H9 (cell line): Measurements from ENCODE around the gene C14orf132. TPM values are rescaled to one million over a fixed set of nuclear protein-coding genes. Genes with fewer than 3 reads are reported as not detected.

Source experiments
- DNase-seq: peaks from one replicate; pipeline ENCODE4 v3.0.0-alpha.2; 2017
- H2AFZ ChIP-seq: one replicate; pipeline ENCODE4 v1.6.1; 2013; ENCODE audit warnings: mild to moderate bottlenecking, low read length, control low read depth, moderate library complexity
- H2AK5ac ChIP-seq: 2 replicates; pipeline ENCODE4 v1.6.1; 2013; ENCODE audit warnings: low read length, control low read depth, mixed read lengths; ENCODE audit not compliant: insufficient read length
- H2BK120ac ChIP-seq: one replicate; pipeline ENCODE4 v1.6.1; 2013; ENCODE audit warnings: low read depth, mild to moderate bottlenecking, low read length, control low read depth, inconsistent platforms; ENCODE audit not compliant: poor library complexity, severe bottlenecking
- H2BK12ac ChIP-seq: 2 replicates; pipeline ENCODE4 v1.6.1; 2013; ENCODE audit warnings: low read length, control low read depth, mixed read lengths, low read depth; ENCODE audit not compliant: insufficient read length
- H2BK15ac ChIP-seq: 2 replicates; pipeline ENCODE4 v1.6.1; 2013; ENCODE audit warnings: low read depth, low read length, control low read depth
- H2BK20ac ChIP-seq: one replicate; pipeline ENCODE4 v1.6.1; 2013; ENCODE audit warnings: low read depth, mild to moderate bottlenecking, low read length, control low read depth, inconsistent platforms; ENCODE audit not compliant: poor library complexity, severe bottlenecking
- H2BK5ac ChIP-seq: 2 replicates; pipeline ENCODE4 v1.6.1; 2013; ENCODE audit warnings: low read length, control low read depth, mixed read lengths; ENCODE audit not compliant: insufficient read length
- H3K14ac ChIP-seq: 2 replicates; pipeline ENCODE4 v1.6.1; 2013; ENCODE audit warnings: low read length, control low read depth; ENCODE audit not compliant: insufficient read depth
- H3K18ac ChIP-seq: 2 replicates; pipeline ENCODE4 v1.6.1; 2013; ENCODE audit warnings: low read depth, mild to moderate bottlenecking, mixed read lengths, low read length, control low read depth; ENCODE audit not compliant: insufficient read length
- H3K23ac ChIP-seq: 2 replicates; pipeline ENCODE4 v1.6.1; 2013; ENCODE audit warnings: low read length, control low read depth, mixed read lengths, low read depth; ENCODE audit not compliant: insufficient read length
- H3K23me2 ChIP-seq: 2 replicates; pipeline ENCODE4 v1.6.1; 2013; ENCODE audit warnings: low read depth, mild to moderate bottlenecking, mixed read lengths, low read length, control low read depth; ENCODE audit not compliant: insufficient read length, poor library complexity, severe bottlenecking
- H3K27ac ChIP-seq: 2 replicates; pipeline ENCODE4 v1.5.1; 2013; ENCODE audit warnings: low read length, control low read depth, mixed read lengths, low read depth; ENCODE audit not compliant: insufficient read length
- H3K27me3 ChIP-seq: 2 replicates; pipeline ENCODE4 v1.6.1; 2013; ENCODE audit warnings: low read length, control low read depth, inconsistent platforms; ENCODE audit not compliant: insufficient read depth
- H3K4ac ChIP-seq: 2 replicates; pipeline ENCODE4 v1.6.1; 2013; ENCODE audit warnings: low read depth, mild to moderate bottlenecking, control low read depth, inconsistent platforms, low read length, moderate library complexity
- H3K4me1 ChIP-seq: 2 replicates; pipeline ENCODE4 v1.6.1; 2013; ENCODE audit warnings: low read length, control low read depth, inconsistent platforms; ENCODE audit not compliant: insufficient read depth
- H3K4me2 ChIP-seq: 2 replicates; pipeline ENCODE4 v1.6.1; 2013; ENCODE audit warnings: low read length, control low read depth, mixed read lengths; ENCODE audit not compliant: insufficient read length, insufficient read depth
- H3K56ac ChIP-seq: 2 replicates; pipeline ENCODE4 v1.6.1; 2013; ENCODE audit warnings: low read depth, mild to moderate bottlenecking, mixed read lengths, low read length, control low read depth; ENCODE audit not compliant: insufficient read length
- H3K79me1 ChIP-seq: 2 replicates; pipeline ENCODE4 v1.6.1; 2013; ENCODE audit warnings: low read depth, mild to moderate bottlenecking, moderate library complexity, low read length, control low read depth, inconsistent platforms; ENCODE audit not compliant: insufficient read depth, poor library complexity, severe bottlenecking
- H3K79me2 ChIP-seq: 2 replicates; pipeline ENCODE4 v1.6.1; 2013; ENCODE audit warnings: low read length, control low read depth, inconsistent platforms; ENCODE audit not compliant: insufficient read depth
- H3K9ac ChIP-seq: 2 replicates; pipeline ENCODE4 v1.6.1; 2013; ENCODE audit warnings: low read length, control low read depth, mixed read lengths; ENCODE audit not compliant: insufficient read length; ENCODE audit errors: extremely low read depth
- H3K9me3 ChIP-seq: one replicate; pipeline ENCODE4 v1.6.1; 2013; ENCODE audit warnings: low read depth, low read length, inconsistent platforms; ENCODE audit not compliant: control insufficient read depth
- H3T11ph ChIP-seq: one replicate; pipeline ENCODE4 v1.6.1; 2013; ENCODE audit warnings: mild to moderate bottlenecking, low read length, control low read depth, inconsistent platforms
- H4K20me1 ChIP-seq: one replicate; pipeline ENCODE4 v1.6.1; 2013; ENCODE audit not compliant: control insufficient read depth, insufficient read length, insufficient read depth
- H4K5ac ChIP-seq: 2 replicates; pipeline ENCODE4 v1.6.1; 2013; ENCODE audit warnings: low read depth, mild to moderate bottlenecking, mixed read lengths, low read length, control low read depth; ENCODE audit not compliant: insufficient read length
- H4K8ac ChIP-seq: replicated peaks from 2 replicates; pipeline ENCODE4 v1.6.1; 2013; ENCODE audit warnings: low read length, control low read depth, mixed read lengths, low read depth; ENCODE audit not compliant: insufficient read length
- H4K91ac ChIP-seq: 2 replicates; pipeline ENCODE4 v1.6.1; 2013; ENCODE audit warnings: low read depth, mild to moderate bottlenecking, moderate library complexity, mixed read lengths, low read length, control low read depth; ENCODE audit not compliant: insufficient read length
- H3K27ac Mint-ChIP-seq, 3 experiments: 2 replicates in 2 of 3; 3 replicates in 1 of 3; pipeline ENCODE4 v1.8.0; 2020 to 2021; ENCODE audit warnings: mixed read lengths in 3 of 3, mild to moderate bottlenecking in 1 of 3, moderate library complexity in 1 of 3
- H3K27me3 Mint-ChIP-seq: 2 replicates; pipeline ENCODE4 v1.8.0; 2021; ENCODE audit warnings: low read depth, mild to moderate bottlenecking, moderate library complexity, mixed read lengths
- H3K36me3 Mint-ChIP-seq, 3 experiments: 2 replicates in 2 of 3; 3 replicates in 1 of 3; pipeline ENCODE4 v1.8.0; 2020 to 2021; ENCODE audit warnings: low read depth in 3 of 3, mixed read lengths in 3 of 3; ENCODE audit not compliant: insufficient read depth in 1 of 3
- H3K4me1 Mint-ChIP-seq, 2 experiments: 2 replicates each; pipeline ENCODE4 v1.8.0; 2020; ENCODE audit warnings: mixed read lengths in 2 of 2
- H3K4me3 Mint-ChIP-seq, 2 experiments: 2 replicates in 1 of 2; 3 replicates in 1 of 2; pipeline ENCODE4 v1.8.0; 2020 to 2021; ENCODE audit warnings: mild to moderate bottlenecking in 2 of 2, mixed read lengths in 2 of 2, moderate library complexity in 1 of 2
- H3K9me3 Mint-ChIP-seq, 2 experiments: 2 replicates in 1 of 2; 3 replicates in 1 of 2; pipeline ENCODE4 v1.8.0; 2020; ENCODE audit warnings: mild to moderate bottlenecking in 2 of 2, mixed read lengths in 2 of 2, moderate library complexity in 1 of 2
- CTCF ChIP-seq: fragments of 200-600 bp; sonication (generic); conservative IDR thresholded peaks from 3 replicates; pipeline ENCODE4 v1.8.0; 2021; ENCODE audit warnings: antibody characterized with exemption, mild to moderate bottlenecking
- total RNA-seq: library from RNA; stranded (reverse); gene quantifications from 2 replicates; pipeline ENCODE4 v1.2.1, GENCODE V29; 2021

Gene C14orf132
- total RNA-seq, 1 experiment from 2014 or later = 5.7 TPM

DNA sequence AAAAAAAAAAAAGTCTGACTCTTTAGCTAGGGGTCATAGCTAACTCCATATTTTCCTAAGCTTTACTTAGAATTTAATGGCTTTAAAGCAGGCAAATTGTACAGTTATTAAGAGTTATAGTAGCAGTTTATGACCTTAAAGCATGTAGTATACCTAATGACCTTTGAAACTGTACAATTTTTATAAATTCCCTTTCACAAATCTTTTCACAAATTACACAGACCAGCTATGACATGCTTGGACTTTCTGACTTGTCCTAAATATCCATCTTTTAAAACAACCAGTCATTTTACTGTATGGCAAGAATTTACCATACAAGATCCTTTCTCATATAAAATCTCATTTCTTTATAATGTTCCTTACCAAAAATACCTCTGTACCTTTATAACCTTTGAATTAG is 74.8 kb downstream of the C14orf132 start:
- Mint-ChIP-seq H3K27me3 (peaks cover 27% of the 10 kb centered on the region), H3K4me1 (no peaks in the 10 kb centered on the region), H3K27ac (no peak overlapping the region), H3K36me3 (peaks cover 10 to 22% (median 12%) of the 10 kb centered on the region in 3 experiments; a peak in 6 of 7 replicates), H3K4me3 (no peak overlapping the region), H3K9me3 (peaks cover 37 to 51% of the 10 kb centered on the region in 2 experiments)
- no peak overlapping the region for H3K56ac ChIP-seq
- H3K4ac ChIP-seq = no peak overlapping the region
- H3K79me2 ChIP-seq = no peaks in the 10 kb centered on the region
- H3K9me3 ChIP-seq = no peaks in the 10 kb centered on the region
- no peaks in the 10 kb centered on the region for H3K79me1 ChIP-seq
- TF ChIP-seq CTCF = no peak
- H3K23me2 ChIP-seq = no peaks in the 10 kb centered on the region
- no peak overlapping the region for H3K14ac ChIP-seq
- DNase-seq = no peak
- no peak overlapping the region for H4K8ac ChIP-seq
- H4K20me1 ChIP-seq = no peaks in the 10 kb centered on the region
- no peak overlapping the region for H2BK120ac ChIP-seq
- no peak overlapping the region for H3K23ac ChIP-seq
- H2BK15ac ChIP-seq = no peak overlapping the region
- no peak overlapping the region for H2AFZ ChIP-seq
- no peak overlapping the region for H3K27ac ChIP-seq
- no peak overlapping the region for H2BK12ac ChIP-seq
- no peak overlapping the region for H4K91ac ChIP-seq
- no peak overlapping the region for H3K18ac ChIP-seq
- no peaks in the 10 kb centered on the region for H3K27me3 ChIP-seq
- no peak overlapping the region for H3K9ac ChIP-seq
- no peak overlapping the region for H3T11ph ChIP-seq
- no peak overlapping the region for H3K4me2 ChIP-seq
- H2BK20ac ChIP-seq = no peak overlapping the region
- H2BK5ac ChIP-seq = no peak overlapping the region
- no peaks in the 10 kb centered on the region for H3K4me1 ChIP-seq
- H2AK5ac ChIP-seq = no peak overlapping the region
- no peak overlapping the region for H4K5ac ChIP-seq
